EH (cell line): Measurements from ENCODE around the gene GIT1.

Experiments used
- DNase-seq: peaks from one replicate; pipeline ENCODE4 v3.0.0-alpha.2; 2015; ENCODE audit warnings: low read depth

The GIT1 gene

GRCh38 chr17:29615492-29616299 is 26.2 kb upstream of the GIT1 start:
- peak; percentile 84 for DNase-seq

DNA sequence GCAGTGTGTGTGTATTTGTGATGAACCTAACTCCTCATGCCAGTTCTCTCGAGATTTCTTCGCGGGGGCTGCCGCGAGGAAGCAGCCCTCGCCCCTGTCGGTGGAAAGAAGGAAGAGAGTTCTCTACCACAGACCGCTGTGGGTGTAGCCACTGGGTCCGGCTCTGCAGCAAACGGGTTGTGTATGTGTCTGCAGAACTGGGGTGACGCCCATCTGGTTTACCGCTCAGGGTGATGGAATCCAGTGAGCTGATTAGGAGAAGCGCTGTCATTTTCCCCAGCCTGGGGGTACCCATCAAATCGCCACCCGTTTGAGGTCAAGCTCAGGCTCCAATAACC is 25.6 kb upstream of the GIT1 start:
- DNase-seq, result peak; percentile 34

DNA sequence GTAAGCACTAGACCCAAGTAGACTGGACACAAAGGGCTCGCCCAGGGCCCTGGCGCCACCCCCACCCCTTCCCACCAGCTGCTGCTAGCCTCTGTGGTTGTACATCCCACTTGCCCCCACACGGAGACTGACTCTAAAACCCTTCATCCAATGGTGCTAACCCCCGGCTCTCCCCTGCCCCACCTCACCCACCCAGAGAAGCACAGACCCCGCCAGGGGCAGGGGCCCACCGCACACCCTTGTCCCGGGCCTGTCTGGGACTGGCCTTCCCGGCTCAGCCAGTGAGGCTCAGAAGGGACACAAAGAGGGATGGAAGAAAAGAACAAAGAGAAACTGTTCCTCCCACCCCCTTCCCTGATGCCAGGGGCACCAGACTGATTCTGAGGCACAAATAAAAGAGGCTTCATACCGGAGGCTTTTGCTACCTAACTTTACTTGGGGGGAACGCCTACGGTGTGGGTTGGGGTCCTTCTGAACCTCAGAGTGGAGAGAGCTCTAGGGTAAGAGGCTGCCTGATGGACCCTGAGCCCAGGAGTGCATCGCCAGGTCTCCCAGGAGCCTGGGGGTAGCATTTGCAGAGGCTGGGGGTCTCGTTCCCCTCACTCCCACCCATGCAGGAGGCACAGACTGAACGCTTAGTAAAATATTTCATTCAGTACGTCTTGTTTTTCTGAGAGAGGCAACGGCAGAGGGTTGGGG is 25.1 kb upstream of the GIT1 start:
- DNase-seq, result no peak

DNA sequence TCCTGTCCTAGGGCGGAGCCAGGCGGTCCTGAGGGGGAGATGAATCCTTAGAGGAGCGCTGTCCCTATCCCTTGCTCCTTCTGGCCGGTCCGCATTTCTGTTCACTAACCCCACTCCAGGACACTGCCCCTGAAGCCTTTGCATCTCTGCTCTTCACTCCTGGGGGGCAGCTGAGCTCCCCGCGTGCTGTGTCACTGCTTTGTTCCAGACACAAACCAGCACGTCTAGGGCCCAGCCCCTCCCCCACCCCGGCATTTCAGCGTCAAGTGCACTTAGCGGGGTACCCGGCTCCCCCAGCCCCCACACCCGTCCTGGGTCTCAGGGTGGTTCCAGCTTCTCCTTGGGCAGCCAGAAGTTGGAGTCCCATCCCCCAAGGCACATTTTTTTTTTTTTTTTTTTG is 24.4 kb upstream of the GIT1 start:
- no peak for DNase-seq

DNA sequence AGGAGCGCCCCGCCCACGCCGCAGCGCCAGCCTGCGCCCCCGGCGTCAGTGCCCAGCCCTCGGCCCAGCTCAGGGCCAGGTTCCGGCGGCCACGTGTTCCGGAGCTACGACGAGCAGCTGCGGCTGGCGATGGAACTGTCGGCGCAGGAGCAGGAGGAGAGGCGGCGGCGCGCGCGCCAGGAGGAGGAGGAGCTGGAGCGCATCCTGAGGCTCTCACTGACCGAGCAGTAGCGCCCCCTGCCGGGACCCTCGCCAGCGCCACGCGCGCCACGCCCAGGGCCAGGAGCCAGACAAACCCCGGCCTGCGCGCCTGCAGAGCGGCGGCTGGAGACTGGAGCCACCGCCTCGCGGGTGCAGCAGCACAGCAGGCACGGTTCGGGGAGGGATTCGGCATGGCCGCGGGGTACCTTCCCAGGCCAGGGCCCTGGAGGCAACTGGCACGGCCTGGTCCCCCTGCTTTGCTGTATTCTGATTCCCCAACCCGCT is 23.9 kb upstream of the GIT1 start:
- peak; percentile 83 for DNase-seq

DNA sequence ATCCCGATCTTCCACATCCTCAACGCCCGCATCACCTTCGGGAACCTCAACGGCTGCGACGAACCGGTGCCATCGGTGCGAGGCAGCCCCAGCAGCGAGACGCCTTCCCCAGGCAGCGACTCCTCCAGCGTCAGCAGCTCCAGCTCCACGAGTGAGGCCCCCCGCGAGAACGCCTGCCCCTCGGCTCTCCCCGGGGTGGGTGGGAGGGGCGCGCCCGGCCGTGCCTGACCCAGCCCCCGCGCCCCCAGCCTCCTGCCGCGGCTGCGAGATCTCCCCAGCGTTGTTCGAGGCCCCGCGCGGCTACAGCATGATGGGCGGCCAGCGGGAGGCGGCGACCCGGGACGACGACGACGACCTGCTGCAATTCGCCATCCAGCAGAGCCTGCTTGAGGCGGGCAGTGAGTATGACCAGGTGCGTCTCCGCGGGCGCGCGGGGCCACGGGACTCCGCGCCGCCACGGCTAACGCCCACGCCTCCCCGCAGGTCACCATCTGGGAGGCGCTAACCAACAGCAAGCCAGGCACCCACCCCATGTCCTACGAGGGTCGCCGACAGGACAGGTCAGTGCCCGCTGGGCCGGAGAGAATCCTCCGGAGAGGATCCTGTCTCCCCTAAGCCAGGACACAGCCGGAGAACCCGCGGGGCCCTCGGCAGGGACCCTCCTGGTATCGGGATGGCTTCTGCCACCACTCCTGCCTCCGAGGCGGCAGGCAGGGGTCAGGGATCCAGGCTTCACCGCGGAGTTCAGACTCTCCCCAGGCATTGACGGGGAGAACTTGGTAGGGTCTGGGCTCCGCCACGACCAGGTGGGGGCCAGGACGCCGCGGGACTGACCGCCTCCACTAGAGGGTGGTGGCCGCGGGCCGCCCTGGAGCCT is 23.2 kb upstream of the GIT1 start:
- no peak for DNase-seq

DNA sequence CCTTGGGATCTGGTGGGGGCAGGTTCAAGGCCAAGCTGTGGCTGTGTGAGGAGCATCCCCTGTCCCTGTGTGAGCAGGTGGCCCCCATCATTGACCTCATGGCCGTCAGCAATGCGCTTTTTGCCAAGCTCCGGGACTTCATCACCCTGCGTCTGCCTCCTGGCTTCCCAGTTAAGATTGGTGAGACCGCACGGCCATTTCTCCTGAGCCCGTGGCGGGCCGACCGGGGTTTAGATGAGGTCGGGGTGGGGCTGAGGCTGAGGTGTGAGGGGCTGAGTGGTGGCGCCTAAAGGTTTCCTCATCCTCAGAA is 22.6 kb upstream of the GIT1 start:
- DNase-seq, result no peak

GRCh38 chr17:29611351-29612093 is 22.1 kb upstream of the GIT1 start:
- DNase-seq, result no peak

DNA sequence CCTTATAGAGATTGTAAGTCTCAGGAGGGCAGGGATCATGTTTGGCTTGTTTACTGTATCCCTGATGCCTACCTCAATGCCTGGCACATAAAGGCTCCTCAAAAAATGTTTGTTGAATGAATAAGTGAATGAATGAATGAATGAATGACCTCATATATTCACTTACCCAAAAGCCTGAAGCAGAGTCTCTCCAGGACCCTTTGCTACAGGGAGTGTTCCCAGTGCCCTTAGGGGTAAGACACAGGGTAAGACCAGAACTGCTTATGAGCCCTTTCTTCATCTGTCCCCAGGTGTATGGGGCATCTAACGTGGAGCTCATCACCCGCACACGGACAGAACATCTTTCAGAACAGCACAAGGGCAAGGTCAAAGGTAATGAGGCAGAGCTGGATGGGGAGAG is 20.9 kb upstream of the GIT1 start:
- DNase-seq, result no peak

GRCh38 chr17:29608986-29609385 is 19.5 kb upstream of the GIT1 start:
- no peak for DNase-seq

GRCh38 chr17:29607557-29608195 is 18.2 kb upstream of the GIT1 start:
- DNase-seq, result no peak

GRCh38 chr17:29603109-29603674 is 13.7 kb upstream of the GIT1 start:
- no peak for DNase-seq

- no peak for DNase-seq
These were observed 8.1 kb upstream of the GIT1 start for GRCh38 chr17:29597361-29598172.

DNA sequence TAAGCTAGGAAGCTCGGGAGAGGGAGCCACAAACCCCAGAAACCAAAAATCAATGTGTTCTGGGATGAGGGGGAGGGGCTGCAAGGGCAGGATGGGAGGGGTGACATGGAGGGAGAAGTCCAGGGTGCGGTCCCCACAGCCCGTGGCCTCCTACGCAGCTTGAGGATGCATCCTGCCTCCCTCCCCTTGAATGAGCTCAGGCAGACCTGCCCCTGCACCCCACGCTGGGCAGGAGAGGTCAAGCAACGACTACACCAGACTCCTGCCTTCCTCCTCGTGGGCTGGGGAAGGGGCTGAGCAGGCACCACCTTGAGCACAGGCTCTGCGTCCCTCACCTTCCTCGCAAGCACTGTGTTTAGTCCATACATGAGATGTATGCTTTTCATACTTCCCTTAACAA is 7.4 kb upstream of the GIT1 start:
- DNase-seq, result no peak

GRCh38 chr17:29595943-29596774 is 6.7 kb upstream of the GIT1 start:
- DNase-seq, result no peak

DNA sequence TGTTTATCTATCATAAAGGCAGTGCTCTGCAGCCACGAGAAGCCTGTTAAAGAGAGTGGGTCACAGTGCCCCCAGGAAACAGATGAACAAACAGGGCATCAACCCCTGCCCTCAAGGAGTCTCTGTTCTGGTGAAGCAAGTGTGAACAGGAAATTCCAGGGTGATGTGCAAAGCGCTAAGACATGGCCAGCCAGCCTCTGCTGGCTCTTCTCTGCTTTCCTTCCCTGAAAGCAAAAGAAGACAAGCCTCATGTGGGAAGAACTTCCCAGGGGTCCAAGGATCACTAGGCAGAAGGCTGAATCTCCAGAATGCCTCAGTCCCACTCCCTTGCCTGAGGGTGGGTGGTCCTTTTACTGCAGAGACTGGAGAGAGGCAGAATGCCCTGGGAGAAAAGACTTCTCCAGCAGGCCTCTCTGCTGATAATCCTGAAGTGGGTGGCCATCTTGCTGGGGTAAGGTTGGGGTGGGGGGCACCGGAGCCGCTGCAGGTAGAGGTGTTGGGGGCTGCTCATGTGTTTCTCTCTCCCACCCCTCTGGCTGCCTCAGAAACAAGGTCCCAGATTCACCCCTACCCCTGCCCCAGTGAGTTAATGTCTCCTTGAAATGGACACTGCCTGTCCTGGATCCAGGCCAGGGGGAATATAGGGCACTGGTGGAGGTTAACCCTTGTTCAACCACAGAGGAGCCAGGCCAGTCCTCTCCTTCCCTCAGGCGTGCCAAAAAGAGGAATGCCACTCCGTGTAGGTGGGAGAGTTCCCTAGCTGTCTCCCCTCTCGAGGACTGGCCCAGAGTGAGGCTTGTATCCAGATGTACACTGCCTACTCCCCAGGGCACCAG is 5.9 kb upstream of the GIT1 start:
- no peak for DNase-seq

GRCh38 chr17:29594519-29595090 is 5.2 kb upstream of the GIT1 start:
- DNase-seq, result no peak
